HUES6 (cell line): ENCODE measurements around the gene PHLPP2.

Source experiments
- H3K27ac ChIP-seq: 2 replicates; pipeline ENCODE4 v1.7.0; 2013; ENCODE audit warnings: low read depth, mild to moderate bottlenecking, low read length, inconsistent platforms
- H3K27me3 ChIP-seq: 2 replicates; pipeline ENCODE4 v1.6.1; 2013; ENCODE audit warnings: low read length; ENCODE audit not compliant: control insufficient read depth, insufficient read depth
- H3K36me3 ChIP-seq: 2 replicates; pipeline ENCODE4 v1.6.1; 2013; ENCODE audit warnings: low read length; ENCODE audit not compliant: control insufficient read depth, insufficient read depth
- H3K4me1 ChIP-seq: 2 replicates; pipeline ENCODE4 v1.6.1; 2013; ENCODE audit warnings: low read length; ENCODE audit not compliant: control insufficient read depth, insufficient read depth
- H3K4me3 ChIP-seq: 2 replicates; pipeline ENCODE4 v1.5.1; 2013; ENCODE audit warnings: low read depth, low read length
- H3K9ac ChIP-seq: one replicate; pipeline ENCODE4 v1.6.1; 2013; ENCODE audit warnings: mild to moderate bottlenecking, low read length
- H3K9me3 ChIP-seq: 2 replicates; pipeline ENCODE4 v1.6.1; 2013; ENCODE audit warnings: low read depth, low read length; ENCODE audit not compliant: control insufficient read depth, insufficient read depth

PHLPP2 gene

DNA sequence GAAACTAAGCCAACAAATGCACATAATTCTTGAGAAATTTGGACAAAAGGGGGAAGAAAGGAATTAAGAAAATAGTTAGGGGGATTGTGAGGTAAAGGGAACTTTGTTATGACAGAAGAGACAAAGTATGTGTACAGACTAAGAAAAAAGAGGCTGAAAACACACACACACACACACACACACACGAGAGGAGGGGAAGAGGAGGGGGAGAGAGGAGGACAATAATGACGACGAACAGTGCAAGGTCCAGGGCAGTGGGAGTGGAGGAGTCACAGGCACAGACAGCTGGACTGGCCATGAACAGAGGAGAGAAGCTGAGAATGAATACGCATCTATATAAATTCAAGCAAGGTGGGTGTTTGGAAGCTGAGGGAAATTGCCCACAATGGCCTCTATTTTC, 54.0 kb downstream of the PHLPP2 start:
- Histone ChIP-seq H3K27ac (no peak overlapping the region), H3K27me3 (no peaks in the 10 kb centered on the region), H3K9me3 (no peaks in the 10 kb centered on the region), H3K4me1 (no peaks in the 10 kb centered on the region), H3K9ac (no peak overlapping the region), H3K4me3 (no peak overlapping the region), H3K36me3 (peaks cover 92% of the 10 kb centered on the region)

DNA sequence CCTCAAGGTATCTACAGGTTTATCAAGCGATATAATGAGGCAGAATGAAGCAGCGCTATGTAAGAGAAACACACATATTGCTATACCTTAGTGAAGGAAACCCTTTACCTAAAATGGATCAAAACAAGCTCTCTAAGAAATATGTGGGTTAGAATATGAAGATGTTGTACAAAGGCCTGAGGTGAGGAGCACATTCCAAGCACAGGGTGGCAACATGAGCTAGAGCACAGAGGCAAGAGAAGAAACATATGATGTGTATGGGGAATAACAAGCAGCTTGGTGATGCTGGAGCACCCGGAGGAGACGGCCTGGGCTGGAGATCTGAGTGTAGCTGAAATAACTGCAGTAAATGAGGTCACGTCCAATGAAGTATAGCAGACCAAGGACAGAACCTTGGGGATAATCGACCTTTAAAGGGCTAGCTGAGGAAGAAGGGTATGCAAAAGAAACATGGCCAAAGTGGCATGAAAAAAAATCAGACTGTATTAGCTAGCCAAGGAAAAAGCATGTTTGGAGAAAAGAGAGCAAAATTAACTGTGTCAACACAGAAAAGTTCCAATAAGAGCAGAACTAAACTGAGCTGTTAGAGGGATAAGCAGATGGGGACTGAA, 54.5 kb downstream of the PHLPP2 start:
- Histone ChIP-seq H3K27me3 (no peaks in the 10 kb centered on the region), H3K36me3 (peaks cover 92% of the 10 kb centered on the region), H3K4me1 (no peaks in the 10 kb centered on the region), H3K9ac (no peak overlapping the region), H3K27ac (no peak overlapping the region), H3K4me3 (no peak overlapping the region), H3K9me3 (no peaks in the 10 kb centered on the region)

DNA sequence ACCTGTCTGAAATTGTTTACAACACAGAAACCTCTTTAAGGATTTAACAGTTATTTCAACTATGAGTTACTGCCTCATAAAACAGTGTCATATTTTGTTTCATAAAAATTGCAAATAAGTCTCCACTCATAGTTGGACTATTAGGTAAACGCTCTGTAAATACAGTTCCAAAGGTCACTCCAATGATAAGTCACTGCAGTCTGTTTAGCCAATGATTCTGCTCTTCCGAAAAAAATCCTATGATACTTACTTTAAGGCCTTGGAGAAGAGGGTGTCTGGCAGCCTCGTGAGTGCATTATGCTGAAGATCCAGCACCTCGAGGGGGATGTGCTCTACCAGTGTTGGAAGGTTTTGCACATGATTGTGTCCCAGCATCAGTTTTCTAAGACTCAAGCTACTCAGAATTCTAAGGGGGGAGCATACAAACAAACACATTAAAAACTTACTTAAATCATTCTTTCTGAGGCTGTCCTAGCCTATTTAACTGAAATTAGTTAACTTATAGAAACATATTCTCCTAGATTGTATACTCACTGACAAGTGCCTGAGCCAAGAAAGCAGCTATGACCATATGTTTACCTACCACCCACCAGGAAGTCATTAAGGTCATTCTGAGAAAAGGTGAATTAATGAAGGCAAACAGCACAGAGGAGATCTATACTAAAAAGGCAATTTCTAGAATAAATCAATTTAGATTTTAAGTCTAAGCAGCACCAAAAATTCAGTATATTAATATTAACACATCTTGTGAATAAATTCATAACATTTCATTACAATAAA, 57.4 kb downstream of the PHLPP2 start:
- Histone ChIP-seq H3K27me3 (no peaks in the 10 kb centered on the region), H3K36me3 (peaks cover 91% of the 10 kb centered on the region), H3K4me3 (no peak overlapping the region), H3K27ac (no peak overlapping the region), H3K9me3 (no peaks in the 10 kb centered on the region), H3K4me1 (no peaks in the 10 kb centered on the region), H3K9ac (no peak overlapping the region)

- Histone ChIP-seq H3K36me3 (peaks cover 90% of the 10 kb centered on the region), H3K27me3 (no peaks in the 10 kb centered on the region), H3K9ac (no peak overlapping the region), H3K9me3 (no peaks in the 10 kb centered on the region), H3K27ac (no peak overlapping the region), H3K4me3 (no peak overlapping the region), H3K4me1 (no peaks in the 10 kb centered on the region)
These were observed 58.2 kb downstream of the PHLPP2 start for GRCh38 chr16:71666264-71666663.

- H3K4me3 ChIP-seq = no peak overlapping the region
- H3K4me1 ChIP-seq = no peaks in the 10 kb centered on the region
- no peaks in the 10 kb centered on the region for H3K27me3 ChIP-seq
- H3K9me3 ChIP-seq = no peaks in the 10 kb centered on the region
- H3K27ac ChIP-seq = no peak overlapping the region
- H3K36me3 ChIP-seq = peaks cover 74% of the 10 kb centered on the region
- H3K9ac ChIP-seq = no peak overlapping the region
These were observed 65.0 kb downstream of the PHLPP2 start for GRCh38 chr16:71659471-71659870.

- no peak overlapping the region for H3K27ac ChIP-seq
- no peaks in the 10 kb centered on the region for H3K9me3 ChIP-seq
- H3K4me3 ChIP-seq = no peak overlapping the region
- no peaks in the 10 kb centered on the region for H3K4me1 ChIP-seq
- H3K36me3 ChIP-seq = peaks cover 73% of the 10 kb centered on the region
- no peaks in the 10 kb centered on the region for H3K27me3 ChIP-seq
- H3K9ac ChIP-seq = no peak overlapping the region
These were observed 65.7 kb downstream of the PHLPP2 start for GRCh38 chr16:71658771-71659170.

DNA sequence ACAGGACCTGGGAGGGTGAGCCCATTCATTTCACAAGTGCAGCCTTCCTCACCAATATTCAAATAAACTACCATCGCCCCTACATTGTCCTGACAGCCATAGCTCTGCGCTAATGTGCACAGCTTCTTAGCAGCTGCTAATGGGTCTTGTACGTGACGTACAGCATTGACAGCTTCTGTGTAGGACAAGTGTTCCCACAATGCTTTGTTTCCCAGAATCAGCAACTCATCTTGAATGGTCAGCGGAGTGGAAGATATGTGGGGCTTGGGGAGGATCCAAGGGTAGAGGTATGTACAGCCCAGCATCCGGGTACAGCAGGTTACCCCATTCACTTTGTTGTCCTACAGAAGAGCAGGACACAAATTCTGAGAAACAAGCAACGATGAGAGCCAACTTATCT, 74.8 kb downstream of the PHLPP2 start:
- H3K36me3 ChIP-seq = peaks cover 78% of the 10 kb centered on the region
- no peak overlapping the region for H3K27ac ChIP-seq
- H3K27me3 ChIP-seq = no peaks in the 10 kb centered on the region
- no peaks in the 10 kb centered on the region for H3K9me3 ChIP-seq
- H3K9ac ChIP-seq = no peak overlapping the region
- no peak overlapping the region for H3K4me3 ChIP-seq
- H3K4me1 ChIP-seq = no peaks in the 10 kb centered on the region

- Histone ChIP-seq H3K4me1 (0 out of 2 replicates have a peak, but pooled peaks cover 5% of the 10 kb centered on the region), H3K27ac (no peak overlapping the region), H3K36me3 (peaks cover 71% of the 10 kb centered on the region), H3K9me3 (no peaks in the 10 kb centered on the region), H3K9ac (no peak overlapping the region), H3K4me3 (no peak overlapping the region), H3K27me3 (no peaks in the 10 kb centered on the region)
These were observed 75.6 kb downstream of the PHLPP2 start for GRCh38 chr16:71648921-71649320.

- Histone ChIP-seq H3K4me3 (no peak overlapping the region), H3K9ac (no peak overlapping the region), H3K36me3 (peaks cover 66% of the 10 kb centered on the region), H3K27ac (no peak overlapping the region), H3K9me3 (no peaks in the 10 kb centered on the region), H3K27me3 (no peaks in the 10 kb centered on the region), H3K4me1 (0 out of 2 replicates have a peak, but pooled peaks cover 5% of the 10 kb centered on the region)
These were observed 76.3 kb downstream of the PHLPP2 start for GRCh38 chr16:71648162-71648561.

- Histone ChIP-seq H3K27me3 (no peaks in the 10 kb centered on the region), H3K4me3 (no peak overlapping the region), H3K27ac (no peak overlapping the region), H3K4me1 (0 out of 2 replicates have a peak, but pooled peaks cover 5% of the 10 kb centered on the region), H3K9ac (no peak overlapping the region), H3K9me3 (no peaks in the 10 kb centered on the region), H3K36me3 (peaks cover 58% of the 10 kb centered on the region)
These were observed 77.1 kb downstream of the PHLPP2 start for GRCh38 chr16:71647391-71647790.

DNA sequence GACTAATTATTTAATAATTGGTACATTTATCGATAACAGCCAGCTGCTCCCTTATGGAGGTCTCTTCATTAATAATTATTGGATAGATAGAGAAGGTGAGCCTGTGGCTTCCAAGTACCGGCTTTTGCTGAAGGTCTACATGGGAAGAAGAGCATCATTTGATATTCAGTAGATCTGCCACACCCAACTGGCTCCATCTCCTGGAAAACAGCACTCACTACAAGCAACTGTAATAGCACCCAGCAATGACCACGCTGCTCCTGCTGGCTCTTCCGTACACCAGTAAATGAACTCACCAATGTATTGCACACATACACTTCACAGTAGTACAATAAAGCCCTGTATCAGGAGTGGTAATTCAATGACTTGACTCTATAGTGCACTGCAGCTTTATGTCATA, 79.1 kb downstream of the PHLPP2 start:
- 0 out of 2 replicates have a peak, but pooled peaks cover 5% of the 10 kb centered on the region for H3K4me1 ChIP-seq

More for the DNA sequence above, 79.1 kb downstream of the PHLPP2 start:
- H3K36me3 ChIP-seq = peaks cover 41% of the 10 kb centered on the region
- H3K27ac ChIP-seq = no peak overlapping the region
- no peak overlapping the region for H3K4me3 ChIP-seq
- H3K9ac ChIP-seq = no peak overlapping the region
- no peaks in the 10 kb centered on the region for H3K27me3 ChIP-seq
- no peaks in the 10 kb centered on the region for H3K9me3 ChIP-seq
